Endothelial cell of umbilical vein (primary cell): Measurements from ENCODE around the gene TBX21. TPM values are rescaled to one million over a fixed set of nuclear protein-coding genes. Genes with fewer than 3 reads are reported as not detected.

Source experiments
- BruUV-seq: library from RNA; stranded (reverse); fragments of 400-500 nt; replicated peaks from 2 replicates; lab custom pipeline; 2021; lab: Mats Ljungman, UMichigan
- CTCF ChIA-PET: fragments of 300-600, 350-600 bp; sonication (Branson Sonifier 250); formaldehyde crosslinking; loops from one replicate; lab custom pipeline; 2021; ENCODE audit warnings: antibody characterized with exemption, inconsistent platforms; lab: Charles Lee
- POLR2A ChIA-PET: fragments of 300-600, 350-600 bp; sonication (Branson Sonifier 250); formaldehyde crosslinking; loops from one replicate; lab custom pipeline; 2021; ENCODE audit warnings: antibody characterized with exemption, inconsistent platforms; lab: Charles Lee
- DNase-seq: peaks from one replicate; pipeline ENCODE4 v3.0.0-alpha.2; 2011; ENCODE audit warnings: low read depth, low spot score
- FAIRE-seq: peaks from 2 replicates; lab custom pipeline; 2011; peaks lifted over from hg19 to GRCh38; lab: Jason Lieb, UNC
- H2AFZ ChIP-seq: 2 replicates; pipeline ENCODE4 v1.6.0; 2012; ENCODE audit warnings: low read depth, low read length, control low read depth, inconsistent platforms
- H3K27ac ChIP-seq: 2 replicates; pipeline ENCODE4 v1.5.1; 2011; ENCODE audit warnings: low read depth, mild to moderate bottlenecking, control low read depth, low read length, moderate library complexity; ENCODE audit not compliant: insufficient read depth
- H3K27me3 ChIP-seq, 2 experiments: 2 replicates each; pipeline versions ENCODE4 v1.6.0 to v1.6.1; 2011; ENCODE audit warnings: low read length in 2 of 2, mixed read lengths in 1 of 2; ENCODE audit not compliant: control insufficient read depth in 2 of 2, insufficient read depth in 2 of 2
- H3K36me3 ChIP-seq, 2 experiments: 2 replicates in 1 of 2; 3 replicates in 1 of 2; pipeline ENCODE4 v1.5.1; 2011; ENCODE audit warnings: low read length in 2 of 2, mild to moderate bottlenecking in 1 of 2, moderate library complexity in 1 of 2; ENCODE audit not compliant: control insufficient read depth in 2 of 2, insufficient read depth in 2 of 2; ENCODE audit errors: extremely low read depth in 1 of 2
- H3K4me1 ChIP-seq: 3 replicates; pipeline ENCODE4 v1.5.1; 2011; ENCODE audit warnings: mild to moderate bottlenecking, low read length; ENCODE audit not compliant: control insufficient read depth, insufficient read depth; ENCODE audit errors: extremely low read depth
- H3K4me2 ChIP-seq: 2 replicates; pipeline ENCODE4 v1.6.1; 2011; ENCODE audit warnings: low read length, control low read depth, mixed read lengths; ENCODE audit not compliant: insufficient read depth
- H3K4me3 ChIP-seq, 3 experiments: fragments of 200-600 bp in 1 of 3; sonication (generic), shearing (Covaris generic) in 1 of 3; replicated peaks in 1 of 3; 2 replicates each; pipeline ENCODE4 v1.5.1; 2011 to 2016; ENCODE audit warnings: control low read depth in 3 of 3, low read length in 3 of 3, mild to moderate bottlenecking in 2 of 3, inconsistent platforms in 1 of 3, low read depth in 1 of 3, moderate library complexity in 1 of 3; ENCODE audit not compliant: insufficient read depth in 1 of 3
- H3K79me2 ChIP-seq: 2 replicates; pipeline ENCODE4 v1.6.0; 2012; ENCODE audit warnings: low read length, inconsistent platforms; ENCODE audit not compliant: control insufficient read depth, insufficient read depth
- H3K9ac ChIP-seq: replicated peaks from 2 replicates; pipeline ENCODE3; 2011; ENCODE audit warnings: low read length, control low read depth; ENCODE audit not compliant: insufficient read depth; ENCODE audit errors: extremely low read depth
- H3K9me1 ChIP-seq: replicated peaks from 3 replicates; pipeline ENCODE4 v1.6.0; 2011; ENCODE audit warnings: mild to moderate bottlenecking, low read length; ENCODE audit not compliant: control insufficient read depth, insufficient read depth; ENCODE audit errors: extremely low read depth
- H3K9me3 ChIP-seq: replicated peaks from 2 replicates; pipeline ENCODE4 v1.5.1; 2012; ENCODE audit warnings: low read length, inconsistent platforms; ENCODE audit not compliant: control insufficient read depth, insufficient read depth
- H4K20me1 ChIP-seq: replicated peaks from 2 replicates; pipeline ENCODE3; 2011; ENCODE audit warnings: mild to moderate bottlenecking, low read length; ENCODE audit not compliant: control insufficient read depth, insufficient read depth; ENCODE audit errors: extremely low read depth
- EZH2 ChIP-seq: IDR thresholded peaks from 2 replicates; pipeline ENCODE4 v1.6.1; 2012; ENCODE audit warnings: borderline replicate concordance, low read depth, mild to moderate bottlenecking, moderate library complexity, low read length, inconsistent platforms; ENCODE audit not compliant: severe bottlenecking
- FOS ChIP-seq: IDR thresholded peaks from 2 replicates; pipeline ENCODE4 v1.6.1; 2011; ENCODE audit warnings: mild to moderate bottlenecking, low read length, moderate library complexity, borderline replicate concordance; ENCODE audit not compliant: insufficient read depth
- GATA2 ChIP-seq: IDR thresholded peaks from 2 replicates; pipeline ENCODE4 v1.7.0; 2011; ENCODE audit warnings: low read depth, mild to moderate bottlenecking, moderate library complexity, mixed read lengths, low read length; ENCODE audit not compliant: insufficient read length, insufficient read depth
- JUN ChIP-seq: IDR thresholded peaks from 2 replicates; pipeline ENCODE4 v1.6.1; 2011; ENCODE audit warnings: borderline replicate concordance, low read depth; ENCODE audit not compliant: insufficient read length, insufficient read depth
- POLR2AphosphoS5 ChIP-seq: IDR thresholded peaks from 2 replicates; pipeline ENCODE4 v1.6.1; 2012; ENCODE audit warnings: low read depth, mild to moderate bottlenecking, control low read depth, low read length, moderate library complexity; ENCODE audit not compliant: insufficient read depth
- dilution Hi-C: fragments of 300-500 bp; cut with MboI; formaldehyde crosslinking; loops from one replicate; pipeline ENCODE4 v1.15.0; 2019; ENCODE audit warnings: low sequenced_read_pairs; ENCODE audit not compliant: extremely low pct_ligation_motif_present
- intact Hi-C: fragments of 100-400 bp; cut with micrococcal nuclease; formaldehyde crosslinking; loops from one replicate; pipeline ENCODE4 v1.10.0; 2022
- polyA plus RNA-seq, 4 experiments: library from polyadenylated mRNA; depleted of rRNA in 3 of 4; stranded (reverse) in 3 of 4; unstranded in 1 of 4; fragments of >200 nt; gene quantifications; 2 replicates each; pipeline versions ENCODE4 v1.2.1 to v1.2.3, GENCODE V29; 2011 to 2012; ENCODE audit warnings: missing spikeins in 1 of 4
- total RNA-seq: library from RNA; stranded (reverse); gene quantifications from 2 replicates; pipeline ENCODE4 v1.2.3, GENCODE V29; 2021
- TF ChIP-seq, protein P1 (sequence below): IDR thresholded peaks from 2 replicates; pipeline ENCODE4 v1.6.1; 2011; ENCODE audit not compliant: insufficient read depth, insufficient read length
- TF ChIP-seq, protein P2 (sequence below), 2 donors: IDR thresholded peaks; 1 replicate in 1 of 2; 2 replicates in 1 of 2; pipeline ENCODE4 v1.5.1; 2011; ENCODE audit warnings: low read length in 2 of 2, mild to moderate bottlenecking in 2 of 2, moderate library complexity in 2 of 2, control low read depth in 1 of 2, inconsistent platforms in 1 of 2, low read depth in 1 of 2; ENCODE audit not compliant: insufficient read depth in 1 of 2; ENCODE audit errors: extremely low read depth in 1 of 2

Gene TBX21
- total and polyA plus RNA-seq, 2 donors (not counting 3 experiments of a cell fraction or from before 2014, with no cell fraction given), result not detected

DNA sequence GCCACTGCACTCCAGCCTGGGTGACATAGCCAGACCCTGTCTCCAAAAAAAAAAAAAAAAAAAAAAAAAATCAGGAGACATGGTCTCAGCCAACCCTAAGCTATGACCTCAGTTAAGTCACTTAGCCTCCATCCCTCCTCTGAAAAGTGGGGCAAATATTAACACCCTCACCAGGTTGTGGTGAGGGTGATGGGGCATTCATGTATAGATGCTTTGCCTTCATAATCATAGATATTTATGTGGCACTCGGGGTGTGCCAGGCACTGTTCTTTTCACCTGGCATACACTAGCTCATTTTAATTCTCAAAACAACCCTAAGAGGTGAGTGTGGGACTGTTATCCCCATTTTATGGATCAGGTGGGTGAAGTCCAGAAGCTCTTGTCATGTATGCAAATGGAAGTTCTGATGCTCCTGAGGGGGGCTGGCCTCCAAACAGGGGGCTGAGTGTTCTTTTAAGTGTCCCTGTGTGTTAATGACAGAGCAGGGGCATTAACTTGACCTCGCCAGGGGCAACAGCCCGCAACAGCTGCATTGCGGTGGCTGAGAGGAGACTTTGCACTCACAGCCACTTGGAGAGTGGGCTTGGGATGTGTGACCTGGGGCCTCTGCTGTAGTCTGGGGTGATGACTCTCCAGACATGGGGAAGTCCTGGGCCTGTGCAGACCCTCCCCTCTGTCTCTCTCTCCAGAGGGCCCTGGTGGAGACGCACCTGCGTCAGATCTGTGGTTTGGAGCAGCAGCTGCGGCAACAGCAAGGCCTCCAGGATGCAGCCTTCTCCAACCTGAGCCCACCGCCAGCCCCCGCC lies 34.9 kb upstream of the TBX21 start:
- POLR2A ChIA-PET, result no interaction called here
- peaks cover 19% of the 10 kb centered on the region for H3K4me1 ChIP-seq
- H3K9me3 ChIP-seq, result no peaks in the 10 kb centered on the region
- H3K27ac ChIP-seq, result no peak overlapping the region
- H3K9me1 ChIP-seq, result no peaks in the 10 kb centered on the region
- H3K9ac ChIP-seq, result no peak overlapping the region
- TF ChIP-seq JUN (no peak), FOS (no peak), GATA2 (no peak), POLR2AphosphoS5 (no peak), EZH2 (no peak)
- TF ChIP-seq, protein P1, sequence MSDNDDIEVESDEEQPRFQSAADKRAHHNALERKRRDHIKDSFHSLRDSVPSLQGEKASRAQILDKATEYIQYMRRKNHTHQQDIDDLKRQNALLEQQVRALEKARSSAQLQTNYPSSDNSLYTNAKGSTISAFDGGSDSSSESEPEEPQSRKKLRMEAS, result no peak
- TF ChIP-seq, protein P2, sequence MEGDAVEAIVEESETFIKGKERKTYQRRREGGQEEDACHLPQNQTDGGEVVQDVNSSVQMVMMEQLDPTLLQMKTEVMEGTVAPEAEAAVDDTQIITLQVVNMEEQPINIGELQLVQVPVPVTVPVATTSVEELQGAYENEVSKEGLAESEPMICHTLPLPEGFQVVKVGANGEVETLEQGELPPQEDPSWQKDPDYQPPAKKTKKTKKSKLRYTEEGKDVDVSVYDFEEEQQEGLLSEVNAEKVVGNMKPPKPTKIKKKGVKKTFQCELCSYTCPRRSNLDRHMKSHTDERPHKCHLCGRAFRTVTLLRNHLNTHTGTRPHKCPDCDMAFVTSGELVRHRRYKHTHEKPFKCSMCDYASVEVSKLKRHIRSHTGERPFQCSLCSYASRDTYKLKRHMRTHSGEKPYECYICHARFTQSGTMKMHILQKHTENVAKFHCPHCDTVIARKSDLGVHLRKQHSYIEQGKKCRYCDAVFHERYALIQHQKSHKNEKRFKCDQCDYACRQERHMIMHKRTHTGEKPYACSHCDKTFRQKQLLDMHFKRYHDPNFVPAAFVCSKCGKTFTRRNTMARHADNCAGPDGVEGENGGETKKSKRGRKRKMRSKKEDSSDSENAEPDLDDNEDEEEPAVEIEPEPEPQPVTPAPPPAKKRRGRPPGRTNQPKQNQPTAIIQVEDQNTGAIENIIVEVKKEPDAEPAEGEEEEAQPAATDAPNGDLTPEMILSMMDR (IDR thresholded peaks at IDR 0.05; ENCODE audit: extremely low read depth in 1 of 2, insufficient read depth in 1 of 2, low read depth in 1 of 2, low read length in 2 of 2), result no peak
- no peak overlapping the region for H3K4me2 ChIP-seq
- no peak for FAIRE-seq
- H4K20me1 ChIP-seq, result no peaks in the 10 kb centered on the region
- no peaks in the 10 kb centered on the region for H3K27me3 ChIP-seq
- no peak overlapping the region for H3K4me3 ChIP-seq
- no peak overlapping the region for H2AFZ ChIP-seq
- DNase-seq, result no peak
- no TSS peak for BruUV-seq
- peaks cover 0 to 24% of the 10 kb centered on the region in 2 experiments for H3K36me3 ChIP-seq
- H3K79me2 ChIP-seq, result no peaks in the 10 kb centered on the region
- dilution Hi-C loops, result no loop called here
- CTCF ChIA-PET, result interaction anchor here (0.6 to 4.2 kb wide), 15 partner anchors 9 to 581 kb away, joined by 3 to 22 read pairs (median 4); partner anchors contain the start of gene TBX21
- intact Hi-C loops, result no loop called here
